OCI-LY7 (cell line): ENCODE data around the gene AGBL1.

Experiments
- CTCF ChIP-seq: fragments of 200-600 bp; sonication (generic); conservative IDR thresholded peaks from 2 replicates; pipeline ENCODE4 v1.5.1; 2014; ENCODE audit warnings: mild to moderate bottlenecking, antibody characterized with exemption, low read length, moderate library complexity, mixed read lengths
- EZH2phosphoT487 ChIP-seq: fragments of 200-600 bp; sonication (generic); IDR thresholded peaks from 2 replicates; pipeline ENCODE4 v1.6.1; 2018; ENCODE audit warnings: low read depth, borderline replicate concordance, mild to moderate bottlenecking, mixed run types, antibody characterized with exemption, low read length, moderate library complexity, mixed read lengths

- TF ChIP-seq CTCF: no peak
- no peak for TF ChIP-seq EZH2phosphoT487
Measured at GRCh38 chr15:86959254-86959653, 879.6 kb downstream of the AGBL1 start.
